HepG2 (cell line): ENCODE data around the gene OTOP1. TPM values are rescaled to one million over a fixed set of nuclear protein-coding genes. Genes with fewer than 3 reads are reported as not detected.

Source experiments
- ARNT2 ChIP-seq: sonication (generic); formaldehyde crosslinking; IDR thresholded peaks from 2 replicates; pipeline ENCODE4 v1.8.0; 2022; ENCODE audit warnings: mild to moderate bottlenecking, low read depth, missing genetic modification reagents, moderate library complexity
- BCL3 ChIP-seq: sonication (generic); formaldehyde crosslinking; IDR thresholded peaks from 2 replicates; pipeline ENCODE4 v1.5.1; 2020; ENCODE audit warnings: mild to moderate bottlenecking, missing genetic modification reagents, moderate library complexity
- FIP1L1 ChIP-seq: fragments of 200-400 bp; formaldehyde crosslinking; IDR thresholded peaks from 2 replicates; pipeline ENCODE4 v1.6.1; 2018; ENCODE audit warnings: low read depth, mild to moderate bottlenecking, low read length, moderate library complexity, borderline replicate concordance; ENCODE audit not compliant: insufficient read depth
- FLYWCH1 ChIP-seq: sonication (generic); formaldehyde crosslinking; IDR thresholded peaks from 2 replicates; pipeline ENCODE4 v1.8.1; 2023; ENCODE audit warnings: mild to moderate bottlenecking, missing genetic modification reagents
- IRX3 ChIP-seq: sonication (generic); formaldehyde crosslinking; IDR thresholded peaks from 2 replicates; pipeline ENCODE4 v1.8.1; 2023; ENCODE audit warnings: mild to moderate bottlenecking, low read depth, missing genetic modification reagents, borderline replicate concordance
- MED8 ChIP-seq: sonication (generic); formaldehyde crosslinking; IDR thresholded peaks from 2 replicates; pipeline ENCODE4 v1.8.1; 2023; ENCODE audit warnings: mild to moderate bottlenecking, missing genetic modification reagents; ENCODE audit not compliant: insufficient replicate concordance
- PREB ChIP-seq: sonication (generic); formaldehyde crosslinking; IDR thresholded peaks from 2 replicates; pipeline ENCODE4 v1.4.0; 2020; ENCODE audit warnings: missing genetic modification reagents
- REPIN1 ChIP-seq: sonication (generic); formaldehyde crosslinking; IDR thresholded peaks from 2 replicates; pipeline ENCODE4 v1.8.0; 2022; ENCODE audit warnings: missing genetic modification reagents, low read depth, mild to moderate bottlenecking, borderline replicate concordance
- TFDP2 ChIP-seq: sonication (generic); formaldehyde crosslinking; IDR thresholded peaks from 2 replicates; pipeline ENCODE4 v1.4.0; 2020; ENCODE audit warnings: missing genetic modification reagents
- ZBTB43 ChIP-seq: sonication (generic); formaldehyde crosslinking; conservative IDR thresholded peaks from 2 replicates; pipeline ENCODE4 v1.4.0; 2020; ENCODE audit warnings: missing genetic modification reagents
- ZNF800 ChIP-seq: sonication (generic); formaldehyde crosslinking; IDR thresholded peaks from 2 replicates; pipeline ENCODE4 v1.4.0; 2020; ENCODE audit warnings: missing genetic modification reagents
- ZSCAN25 ChIP-seq: sonication (generic); formaldehyde crosslinking; IDR thresholded peaks from 2 replicates; pipeline ENCODE4 v1.8.0; 2022; ENCODE audit warnings: mild to moderate bottlenecking, missing genetic modification reagents
- polyA plus RNA-seq, 8 experiments: library from polyadenylated mRNA; depleted of rRNA in 3 of 8; stranded (reverse) in 7 of 8; unstranded in 1 of 8; fragments of >200 nt; fragmentation: Illumina TruSeq in 4 of 8; extraction: Trizol in 4 of 8; gene quantifications; 2 replicates each; pipeline versions ENCODE4 v1.2.1 to v1.2.3, GENCODE V29; 2011 to 2016; ENCODE audit warnings: low read depth in 4 of 8, missing spikeins in 1 of 8, mixed read lengths in 1 of 8; ENCODE audit not compliant: insufficient read depth in 1 of 8
- total RNA-seq, 5 experiments: library from RNA; depleted of rRNA; stranded (reverse); fragments of >200 nt; fragmentation: Illumina TruSeq; extraction: Trizol; gene quantifications; 2 replicates each; pipeline ENCODE4 v1.2.3, GENCODE V29; 2016; ENCODE audit warnings: low read depth in 1 of 5
- TF ChIP-seq, protein P1 (sequence below): IDR thresholded peaks from 2 replicates; pipeline ENCODE4 v1.6.1; 2016; ENCODE audit warnings: low read depth, control low read depth
- TF ChIP-seq, protein P2 (sequence below): sonication (generic); formaldehyde crosslinking; IDR thresholded peaks from 2 replicates; pipeline ENCODE4 v1.5.0; 2020; ENCODE audit warnings: mild to moderate bottlenecking, missing genetic modification reagents
- TF ChIP-seq, protein P3 (sequence below): sonication (generic); formaldehyde crosslinking; IDR thresholded peaks from 2 replicates; pipeline ENCODE4 v1.8.0; 2022; ENCODE audit warnings: mild to moderate bottlenecking, missing genetic modification reagents, borderline replicate concordance

Gene OTOP1
- total and polyA plus RNA-seq, 2 of the 13 experiments (the other 11 are each of a cell fraction or from before 2014, with no cell fraction given), result not detected

GRCh38 chr4:4182835-4183568 is 43.7 kb downstream of the OTOP1 start (continued):
- TF ChIP-seq BCL3 (CRISPR knock-in tag) (no peak), FLYWCH1 (CRISPR knock-in tag) (no peak), IRX3 (no peak), ARNT2 (CRISPR knock-in tag) (no peak), MED8 (no peak), FIP1L1 (no peak), PREB (CRISPR knock-in tag) (no peak), ZNF800 (no peak), REPIN1 (CRISPR knock-in tag) (no peak; the same call in 1 of the 2 replicates), ZBTB43 (CRISPR knock-in tag) (no peak), TFDP2 (no peak), ZSCAN25 (CRISPR knock-in tag) (no peak)
- TF ChIP-seq, protein P1, sequence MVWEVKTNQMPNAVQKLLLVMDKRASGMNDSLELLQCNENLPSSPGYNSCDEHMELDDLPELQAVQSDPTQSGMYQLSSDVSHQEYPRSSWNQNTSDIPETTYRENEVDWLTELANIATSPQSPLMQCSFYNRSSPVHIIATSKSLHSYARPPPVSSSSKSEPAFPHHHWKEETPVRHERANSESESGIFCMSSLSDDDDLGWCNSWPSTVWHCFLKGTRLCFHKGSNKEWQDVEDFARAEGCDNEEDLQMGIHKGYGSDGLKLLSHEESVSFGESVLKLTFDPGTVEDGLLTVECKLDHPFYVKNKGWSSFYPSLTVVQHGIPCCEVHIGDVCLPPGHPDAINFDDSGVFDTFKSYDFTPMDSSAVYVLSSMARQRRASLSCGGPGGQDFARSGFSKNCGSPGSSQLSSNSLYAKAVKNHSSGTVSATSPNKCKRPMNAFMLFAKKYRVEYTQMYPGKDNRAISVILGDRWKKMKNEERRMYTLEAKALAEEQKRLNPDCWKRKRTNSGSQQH, result no peak
- TF ChIP-seq, protein P2, sequence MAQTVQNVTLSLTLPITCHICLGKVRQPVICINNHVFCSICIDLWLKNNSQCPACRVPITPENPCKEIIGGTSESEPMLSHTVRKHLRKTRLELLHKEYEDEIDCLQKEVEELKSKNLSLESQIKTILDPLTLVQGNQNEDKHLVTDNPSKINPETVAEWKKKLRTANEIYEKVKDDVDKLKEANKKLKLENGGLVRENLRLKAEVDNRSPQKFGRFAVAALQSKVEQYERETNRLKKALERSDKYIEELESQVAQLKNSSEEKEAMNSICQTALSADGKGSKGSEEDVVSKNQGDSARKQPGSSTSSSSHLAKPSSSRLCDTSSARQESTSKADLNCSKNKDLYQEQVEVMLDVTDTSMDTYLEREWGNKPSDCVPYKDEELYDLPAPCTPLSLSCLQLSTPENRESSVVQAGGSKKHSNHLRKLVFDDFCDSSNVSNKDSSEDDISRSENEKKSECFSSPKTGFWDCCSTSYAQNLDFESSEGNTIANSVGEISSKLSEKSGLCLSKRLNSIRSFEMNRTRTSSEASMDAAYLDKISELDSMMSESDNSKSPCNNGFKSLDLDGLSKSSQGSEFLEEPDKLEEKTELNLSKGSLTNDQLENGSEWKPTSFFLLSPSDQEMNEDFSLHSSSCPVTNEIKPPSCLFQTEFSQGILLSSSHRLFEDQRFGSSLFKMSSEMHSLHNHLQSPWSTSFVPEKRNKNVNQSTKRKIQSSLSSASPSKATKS, result no peak
- TF ChIP-seq, protein P3, sequence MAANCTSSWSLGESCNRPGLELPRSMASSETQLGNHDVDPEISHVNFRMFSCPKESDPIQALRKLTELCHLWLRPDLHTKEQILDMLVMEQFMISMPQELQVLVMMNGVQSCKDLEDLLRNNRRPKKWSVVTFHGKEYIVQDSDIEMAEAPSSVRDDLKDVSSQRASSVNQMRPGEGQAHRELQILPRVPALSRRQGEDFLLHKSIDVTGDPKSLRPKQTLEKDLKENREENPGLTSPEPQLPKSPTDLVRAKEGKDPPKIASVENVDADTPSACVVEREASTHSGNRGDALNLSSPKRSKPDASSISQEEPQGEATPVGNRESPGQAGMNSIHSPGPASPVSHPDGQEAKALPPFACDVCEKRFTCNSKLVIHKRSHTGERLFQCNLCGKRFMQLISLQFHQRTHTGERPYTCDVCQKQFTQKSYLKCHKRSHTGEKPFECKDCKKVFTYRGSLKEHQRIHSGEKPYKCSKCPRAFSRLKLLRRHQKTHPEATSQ (CRISPR knock-in tag), result no peak
